WTC11 (cell line): ENCODE measurements around the gene ATP2C1.

ENCODE experiments used
- CBFB ChIP-seq: sonication (generic); formaldehyde crosslinking; IDR thresholded peaks from 2 replicates; pipeline ENCODE4 v1.8.1; 2022; ENCODE audit warnings: mild to moderate bottlenecking, low read depth, missing genetic modification reagents
- CREM ChIP-seq: sonication (generic); formaldehyde crosslinking; IDR thresholded peaks from 2 replicates; pipeline ENCODE4 v1.8.1; 2022; ENCODE audit warnings: mild to moderate bottlenecking, missing genetic modification reagents, moderate library complexity
- ESRRA ChIP-seq: sonication (generic); formaldehyde crosslinking; IDR thresholded peaks from 2 replicates; pipeline ENCODE4 v1.8.1; 2022; ENCODE audit warnings: mild to moderate bottlenecking, missing genetic modification reagents, borderline replicate concordance
- GRHL2 ChIP-seq: fragments of 250-450 bp; sonication (Bioruptor Pico); IDR thresholded peaks from 2 replicates; pipeline ENCODE4 v1.8.0; 2022; ENCODE audit warnings: mild to moderate bottlenecking, moderate library complexity; ENCODE audit not compliant: insufficient replicate concordance, severe bottlenecking
- TP53 ChIP-seq: sonication (generic); formaldehyde crosslinking; IDR thresholded peaks from 2 replicates; pipeline ENCODE4 v1.8.1; 2023; ENCODE audit warnings: mild to moderate bottlenecking, missing genetic modification reagents
- TF ChIP-seq, protein P1 (sequence below): fragments of 200-600 bp; IDR thresholded peaks from 2 replicates; pipeline ENCODE4 v1.8.0; 2022; ENCODE audit warnings: antibody characterized with exemption
- TF ChIP-seq, protein P2 (sequence below): sonication (generic); formaldehyde crosslinking; IDR thresholded peaks from 2 replicates; pipeline ENCODE4 v1.8.1; 2023; ENCODE audit warnings: mild to moderate bottlenecking, missing genetic modification reagents, moderate library complexity
- TF ChIP-seq, protein P3 (sequence below): sonication (generic); formaldehyde crosslinking; IDR thresholded peaks from 2 replicates; pipeline ENCODE4 v1.8.0; 2022; ENCODE audit warnings: mild to moderate bottlenecking, missing genetic modification reagents
- TF ChIP-seq, protein P4 (sequence below): sonication (generic); formaldehyde crosslinking; conservative IDR thresholded peaks from 2 replicates; pipeline ENCODE4 v1.8.1; 2023; ENCODE audit warnings: mild to moderate bottlenecking, low read depth, missing genetic modification reagents, moderate library complexity
- TF ChIP-seq, protein P5 (sequence below): sonication (generic); formaldehyde crosslinking; IDR thresholded peaks from 2 replicates; pipeline ENCODE4 v1.8.1; 2023; ENCODE audit warnings: mild to moderate bottlenecking, missing genetic modification reagents
- TF ChIP-seq, protein P6 (sequence below): sonication (generic); formaldehyde crosslinking; conservative IDR thresholded peaks from 2 replicates; pipeline ENCODE4 v1.8.1; 2022; ENCODE audit warnings: mild to moderate bottlenecking, missing genetic modification reagents
- TF ChIP-seq, protein P7 (sequence below): fragments of 250-450 bp; sonication (Bioruptor Pico); IDR thresholded peaks from 2 replicates; pipeline ENCODE4 v2.1.2; 2022; ENCODE audit warnings: mild to moderate bottlenecking, moderate library complexity

DNA sequence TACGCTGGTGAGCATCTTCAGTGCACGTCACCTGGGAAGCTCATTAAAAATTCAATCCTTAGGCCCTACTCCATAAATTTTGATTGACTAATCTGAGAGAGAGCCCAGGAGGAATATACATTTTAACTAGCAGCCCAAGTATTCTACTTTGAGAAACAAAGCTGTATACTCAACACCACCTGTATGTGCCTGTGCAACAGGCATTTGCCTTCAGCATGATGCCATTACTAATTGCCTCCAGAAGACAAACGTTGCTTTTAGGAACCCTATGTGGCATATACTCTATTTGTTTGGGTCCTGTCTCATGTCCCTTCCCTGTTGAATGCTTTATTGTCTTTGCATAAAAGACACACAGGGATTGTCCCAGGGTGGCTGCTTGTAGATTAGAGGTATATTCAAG, 125.1 kb downstream of the ATP2C1 start:
- TF ChIP-seq, protein P1, sequence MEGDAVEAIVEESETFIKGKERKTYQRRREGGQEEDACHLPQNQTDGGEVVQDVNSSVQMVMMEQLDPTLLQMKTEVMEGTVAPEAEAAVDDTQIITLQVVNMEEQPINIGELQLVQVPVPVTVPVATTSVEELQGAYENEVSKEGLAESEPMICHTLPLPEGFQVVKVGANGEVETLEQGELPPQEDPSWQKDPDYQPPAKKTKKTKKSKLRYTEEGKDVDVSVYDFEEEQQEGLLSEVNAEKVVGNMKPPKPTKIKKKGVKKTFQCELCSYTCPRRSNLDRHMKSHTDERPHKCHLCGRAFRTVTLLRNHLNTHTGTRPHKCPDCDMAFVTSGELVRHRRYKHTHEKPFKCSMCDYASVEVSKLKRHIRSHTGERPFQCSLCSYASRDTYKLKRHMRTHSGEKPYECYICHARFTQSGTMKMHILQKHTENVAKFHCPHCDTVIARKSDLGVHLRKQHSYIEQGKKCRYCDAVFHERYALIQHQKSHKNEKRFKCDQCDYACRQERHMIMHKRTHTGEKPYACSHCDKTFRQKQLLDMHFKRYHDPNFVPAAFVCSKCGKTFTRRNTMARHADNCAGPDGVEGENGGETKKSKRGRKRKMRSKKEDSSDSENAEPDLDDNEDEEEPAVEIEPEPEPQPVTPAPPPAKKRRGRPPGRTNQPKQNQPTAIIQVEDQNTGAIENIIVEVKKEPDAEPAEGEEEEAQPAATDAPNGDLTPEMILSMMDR: no peak
- TF ChIP-seq TP53 (CRISPR knock-in tag) (no peak), GRHL2 (no peak), ESRRA (CRISPR knock-in tag) (no peak), CBFB (CRISPR knock-in tag) (no peak), CREM (CRISPR knock-in tag) (no peak)
- TF ChIP-seq, protein P2, sequence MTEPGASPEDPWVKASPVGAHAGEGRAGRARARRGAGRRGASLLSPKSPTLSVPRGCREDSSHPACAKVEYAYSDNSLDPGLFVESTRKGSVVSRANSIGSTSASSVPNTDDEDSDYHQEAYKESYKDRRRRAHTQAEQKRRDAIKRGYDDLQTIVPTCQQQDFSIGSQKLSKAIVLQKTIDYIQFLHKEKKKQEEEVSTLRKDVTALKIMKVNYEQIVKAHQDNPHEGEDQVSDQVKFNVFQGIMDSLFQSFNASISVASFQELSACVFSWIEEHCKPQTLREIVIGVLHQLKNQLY: no peak
- TF ChIP-seq, protein P3, sequence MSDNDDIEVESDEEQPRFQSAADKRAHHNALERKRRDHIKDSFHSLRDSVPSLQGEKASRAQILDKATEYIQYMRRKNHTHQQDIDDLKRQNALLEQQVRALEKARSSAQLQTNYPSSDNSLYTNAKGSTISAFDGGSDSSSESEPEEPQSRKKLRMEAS (CRISPR knock-in tag): no peak
- TF ChIP-seq, protein P4, sequence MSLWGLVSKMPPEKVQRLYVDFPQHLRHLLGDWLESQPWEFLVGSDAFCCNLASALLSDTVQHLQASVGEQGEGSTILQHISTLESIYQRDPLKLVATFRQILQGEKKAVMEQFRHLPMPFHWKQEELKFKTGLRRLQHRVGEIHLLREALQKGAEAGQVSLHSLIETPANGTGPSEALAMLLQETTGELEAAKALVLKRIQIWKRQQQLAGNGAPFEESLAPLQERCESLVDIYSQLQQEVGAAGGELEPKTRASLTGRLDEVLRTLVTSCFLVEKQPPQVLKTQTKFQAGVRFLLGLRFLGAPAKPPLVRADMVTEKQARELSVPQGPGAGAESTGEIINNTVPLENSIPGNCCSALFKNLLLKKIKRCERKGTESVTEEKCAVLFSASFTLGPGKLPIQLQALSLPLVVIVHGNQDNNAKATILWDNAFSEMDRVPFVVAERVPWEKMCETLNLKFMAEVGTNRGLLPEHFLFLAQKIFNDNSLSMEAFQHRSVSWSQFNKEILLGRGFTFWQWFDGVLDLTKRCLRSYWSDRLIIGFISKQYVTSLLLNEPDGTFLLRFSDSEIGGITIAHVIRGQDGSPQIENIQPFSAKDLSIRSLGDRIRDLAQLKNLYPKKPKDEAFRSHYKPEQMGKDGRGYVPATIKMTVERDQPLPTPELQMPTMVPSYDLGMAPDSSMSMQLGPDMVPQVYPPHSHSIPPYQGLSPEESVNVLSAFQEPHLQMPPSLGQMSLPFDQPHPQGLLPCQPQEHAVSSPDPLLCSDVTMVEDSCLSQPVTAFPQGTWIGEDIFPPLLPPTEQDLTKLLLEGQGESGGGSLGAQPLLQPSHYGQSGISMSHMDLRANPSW (CRISPR knock-in tag): no peak
- TF ChIP-seq, protein P5, sequence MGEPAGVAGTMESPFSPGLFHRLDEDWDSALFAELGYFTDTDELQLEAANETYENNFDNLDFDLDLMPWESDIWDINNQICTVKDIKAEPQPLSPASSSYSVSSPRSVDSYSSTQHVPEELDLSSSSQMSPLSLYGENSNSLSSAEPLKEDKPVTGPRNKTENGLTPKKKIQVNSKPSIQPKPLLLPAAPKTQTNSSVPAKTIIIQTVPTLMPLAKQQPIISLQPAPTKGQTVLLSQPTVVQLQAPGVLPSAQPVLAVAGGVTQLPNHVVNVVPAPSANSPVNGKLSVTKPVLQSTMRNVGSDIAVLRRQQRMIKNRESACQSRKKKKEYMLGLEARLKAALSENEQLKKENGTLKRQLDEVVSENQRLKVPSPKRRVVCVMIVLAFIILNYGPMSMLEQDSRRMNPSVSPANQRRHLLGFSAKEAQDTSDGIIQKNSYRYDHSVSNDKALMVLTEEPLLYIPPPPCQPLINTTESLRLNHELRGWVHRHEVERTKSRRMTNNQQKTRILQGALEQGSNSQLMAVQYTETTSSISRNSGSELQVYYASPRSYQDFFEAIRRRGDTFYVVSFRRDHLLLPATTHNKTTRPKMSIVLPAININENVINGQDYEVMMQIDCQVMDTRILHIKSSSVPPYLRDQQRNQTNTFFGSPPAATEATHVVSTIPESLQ (CRISPR knock-in tag): no peak
- TF ChIP-seq, protein P6, sequence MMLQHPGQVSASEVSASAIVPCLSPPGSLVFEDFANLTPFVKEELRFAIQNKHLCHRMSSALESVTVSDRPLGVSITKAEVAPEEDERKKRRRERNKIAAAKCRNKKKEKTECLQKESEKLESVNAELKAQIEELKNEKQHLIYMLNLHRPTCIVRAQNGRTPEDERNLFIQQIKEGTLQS (CRISPR knock-in tag): no peak
- TF ChIP-seq, protein P7, sequence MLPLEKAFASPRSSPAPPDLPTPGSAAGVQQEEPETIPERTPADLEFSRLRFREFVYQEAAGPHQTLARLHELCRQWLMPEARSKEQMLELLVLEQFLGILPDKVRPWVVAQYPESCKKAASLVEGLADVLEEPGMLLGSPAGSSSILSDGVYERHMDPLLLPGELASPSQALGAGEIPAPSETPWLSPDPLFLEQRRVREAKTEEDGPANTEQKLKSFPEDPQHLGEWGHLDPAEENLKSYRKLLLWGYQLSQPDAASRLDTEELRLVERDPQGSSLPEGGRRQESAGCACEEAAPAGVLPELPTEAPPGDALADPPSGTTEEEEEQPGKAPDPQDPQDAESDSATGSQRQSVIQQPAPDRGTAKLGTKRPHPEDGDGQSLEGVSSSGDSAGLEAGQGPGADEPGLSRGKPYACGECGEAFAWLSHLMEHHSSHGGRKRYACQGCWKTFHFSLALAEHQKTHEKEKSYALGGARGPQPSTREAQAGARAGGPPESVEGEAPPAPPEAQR (CRISPR knock-in tag): no peak
